H9 (cell line): ENCODE measurements around the gene SRL. TPM values are rescaled to one million over a fixed set of nuclear protein-coding genes. Genes with fewer than 3 reads are reported as not detected.
A peak's percentile ranks its signal among the peaks of the same experiment; 100 is the strongest.

Experiments
- DNase-seq: peaks from one replicate; pipeline ENCODE4 v3.0.0-alpha.2; 2017
- H2AFZ ChIP-seq: one replicate; pipeline ENCODE4 v1.6.1; 2013; ENCODE audit warnings: mild to moderate bottlenecking, low read length, control low read depth, moderate library complexity
- H2AK5ac ChIP-seq: 2 replicates; pipeline ENCODE4 v1.6.1; 2013; ENCODE audit warnings: low read length, control low read depth, mixed read lengths; ENCODE audit not compliant: insufficient read length
- H2BK120ac ChIP-seq: one replicate; pipeline ENCODE4 v1.6.1; 2013; ENCODE audit warnings: low read depth, mild to moderate bottlenecking, low read length, control low read depth, inconsistent platforms; ENCODE audit not compliant: poor library complexity, severe bottlenecking
- H2BK12ac ChIP-seq: 2 replicates; pipeline ENCODE4 v1.6.1; 2013; ENCODE audit warnings: low read length, control low read depth, mixed read lengths, low read depth; ENCODE audit not compliant: insufficient read length
- H2BK15ac ChIP-seq: 2 replicates; pipeline ENCODE4 v1.6.1; 2013; ENCODE audit warnings: low read depth, low read length, control low read depth
- H2BK20ac ChIP-seq: one replicate; pipeline ENCODE4 v1.6.1; 2013; ENCODE audit warnings: low read depth, mild to moderate bottlenecking, low read length, control low read depth, inconsistent platforms; ENCODE audit not compliant: poor library complexity, severe bottlenecking
- H2BK5ac ChIP-seq: 2 replicates; pipeline ENCODE4 v1.6.1; 2013; ENCODE audit warnings: low read length, control low read depth, mixed read lengths; ENCODE audit not compliant: insufficient read length
- H3K14ac ChIP-seq: 2 replicates; pipeline ENCODE4 v1.6.1; 2013; ENCODE audit warnings: low read length, control low read depth; ENCODE audit not compliant: insufficient read depth
- H3K18ac ChIP-seq: 2 replicates; pipeline ENCODE4 v1.6.1; 2013; ENCODE audit warnings: low read depth, mild to moderate bottlenecking, mixed read lengths, low read length, control low read depth; ENCODE audit not compliant: insufficient read length
- H3K23ac ChIP-seq: 2 replicates; pipeline ENCODE4 v1.6.1; 2013; ENCODE audit warnings: low read length, control low read depth, mixed read lengths, low read depth; ENCODE audit not compliant: insufficient read length
- H3K23me2 ChIP-seq: 2 replicates; pipeline ENCODE4 v1.6.1; 2013; ENCODE audit warnings: low read depth, mild to moderate bottlenecking, mixed read lengths, low read length, control low read depth; ENCODE audit not compliant: insufficient read length, poor library complexity, severe bottlenecking
- H3K27ac ChIP-seq: 2 replicates; pipeline ENCODE4 v1.5.1; 2013; ENCODE audit warnings: low read length, control low read depth, mixed read lengths, low read depth; ENCODE audit not compliant: insufficient read length
- H3K27me3 ChIP-seq: 2 replicates; pipeline ENCODE4 v1.6.1; 2013; ENCODE audit warnings: low read length, control low read depth, inconsistent platforms; ENCODE audit not compliant: insufficient read depth
- H3K4ac ChIP-seq: 2 replicates; pipeline ENCODE4 v1.6.1; 2013; ENCODE audit warnings: low read depth, mild to moderate bottlenecking, control low read depth, inconsistent platforms, low read length, moderate library complexity
- H3K4me1 ChIP-seq: 2 replicates; pipeline ENCODE4 v1.6.1; 2013; ENCODE audit warnings: low read length, control low read depth, inconsistent platforms; ENCODE audit not compliant: insufficient read depth
- H3K4me2 ChIP-seq: 2 replicates; pipeline ENCODE4 v1.6.1; 2013; ENCODE audit warnings: low read length, control low read depth, mixed read lengths; ENCODE audit not compliant: insufficient read length, insufficient read depth
- H3K56ac ChIP-seq: 2 replicates; pipeline ENCODE4 v1.6.1; 2013; ENCODE audit warnings: low read depth, mild to moderate bottlenecking, mixed read lengths, low read length, control low read depth; ENCODE audit not compliant: insufficient read length
- H3K79me1 ChIP-seq: 2 replicates; pipeline ENCODE4 v1.6.1; 2013; ENCODE audit warnings: low read depth, mild to moderate bottlenecking, moderate library complexity, low read length, control low read depth, inconsistent platforms; ENCODE audit not compliant: insufficient read depth, poor library complexity, severe bottlenecking
- H3K79me2 ChIP-seq: 2 replicates; pipeline ENCODE4 v1.6.1; 2013; ENCODE audit warnings: low read length, control low read depth, inconsistent platforms; ENCODE audit not compliant: insufficient read depth
- H3K9ac ChIP-seq: 2 replicates; pipeline ENCODE4 v1.6.1; 2013; ENCODE audit warnings: low read length, control low read depth, mixed read lengths; ENCODE audit not compliant: insufficient read length; ENCODE audit errors: extremely low read depth
- H3K9me3 ChIP-seq: one replicate; pipeline ENCODE4 v1.6.1; 2013; ENCODE audit warnings: low read depth, low read length, inconsistent platforms; ENCODE audit not compliant: control insufficient read depth
- H3T11ph ChIP-seq: one replicate; pipeline ENCODE4 v1.6.1; 2013; ENCODE audit warnings: mild to moderate bottlenecking, low read length, control low read depth, inconsistent platforms
- H4K20me1 ChIP-seq: one replicate; pipeline ENCODE4 v1.6.1; 2013; ENCODE audit not compliant: control insufficient read depth, insufficient read length, insufficient read depth
- H4K5ac ChIP-seq: 2 replicates; pipeline ENCODE4 v1.6.1; 2013; ENCODE audit warnings: low read depth, mild to moderate bottlenecking, mixed read lengths, low read length, control low read depth; ENCODE audit not compliant: insufficient read length
- H4K8ac ChIP-seq: replicated peaks from 2 replicates; pipeline ENCODE4 v1.6.1; 2013; ENCODE audit warnings: low read length, control low read depth, mixed read lengths, low read depth; ENCODE audit not compliant: insufficient read length
- H4K91ac ChIP-seq: 2 replicates; pipeline ENCODE4 v1.6.1; 2013; ENCODE audit warnings: low read depth, mild to moderate bottlenecking, moderate library complexity, mixed read lengths, low read length, control low read depth; ENCODE audit not compliant: insufficient read length
- H3K27ac Mint-ChIP-seq, 3 experiments: 2 replicates in 2 of 3; 3 replicates in 1 of 3; pipeline ENCODE4 v1.8.0; 2020 to 2021; ENCODE audit warnings: mixed read lengths in 3 of 3, mild to moderate bottlenecking in 1 of 3, moderate library complexity in 1 of 3
- H3K27me3 Mint-ChIP-seq: 2 replicates; pipeline ENCODE4 v1.8.0; 2021; ENCODE audit warnings: low read depth, mild to moderate bottlenecking, moderate library complexity, mixed read lengths
- H3K36me3 Mint-ChIP-seq, 3 experiments: 2 replicates in 2 of 3; 3 replicates in 1 of 3; pipeline ENCODE4 v1.8.0; 2020 to 2021; ENCODE audit warnings: low read depth in 3 of 3, mixed read lengths in 3 of 3; ENCODE audit not compliant: insufficient read depth in 1 of 3
- H3K4me1 Mint-ChIP-seq, 2 experiments: 2 replicates each; pipeline ENCODE4 v1.8.0; 2020; ENCODE audit warnings: mixed read lengths in 2 of 2
- H3K4me3 Mint-ChIP-seq, 2 experiments: 2 replicates in 1 of 2; 3 replicates in 1 of 2; pipeline ENCODE4 v1.8.0; 2020 to 2021; ENCODE audit warnings: mild to moderate bottlenecking in 2 of 2, mixed read lengths in 2 of 2, moderate library complexity in 1 of 2
- H3K9me3 Mint-ChIP-seq, 2 experiments: 2 replicates in 1 of 2; 3 replicates in 1 of 2; pipeline ENCODE4 v1.8.0; 2020; ENCODE audit warnings: mild to moderate bottlenecking in 2 of 2, mixed read lengths in 2 of 2, moderate library complexity in 1 of 2
- CTCF ChIP-seq: fragments of 200-600 bp; sonication (generic); conservative IDR thresholded peaks from 3 replicates; pipeline ENCODE4 v1.8.0; 2021; ENCODE audit warnings: antibody characterized with exemption, mild to moderate bottlenecking
- WGBS: extraction: QIAGEN DNeasy Blood & Tissue Kit; methylation state at CpG from one replicate; pipeline ENCODE4 v1.1.7; 2013; ENCODE audit warnings: missing lambda C conversion rate, low lambda C conversion rate, mixed read lengths; ENCODE audit not compliant: insufficient read length; ENCODE audit errors: extremely low coverage; 5-methylcytosine and 5-hydroxymethylcytosine counted together
- total RNA-seq: library from RNA; stranded (reverse); gene quantifications from 2 replicates; pipeline ENCODE4 v1.2.1, GENCODE V29; 2021

Gene SRL
- total RNA-seq, 1 experiment from 2014 or later, result not detected

GRCh38 chr16:4249530-4250308 lies 7.8 kb upstream of the SRL start:
- Histone ChIP-seq H3K27me3 (no peaks in the 10 kb centered on the region), H3K18ac (no peak overlapping the region), H4K5ac (no peak overlapping the region), H3K4me1 (no peaks in the 10 kb centered on the region; the same call in 1 of the 2 replicates), H3K4ac (no peak overlapping the region), H3K14ac (no peak overlapping the region), H2AFZ (no peak overlapping the region), H2BK20ac (no peak overlapping the region), H3K9ac (no peak overlapping the region), H3K27ac (no peak overlapping the region), H2AK5ac (no peak overlapping the region), H3K4me2 (no peak overlapping the region), H3K79me2 (no peaks in the 10 kb centered on the region), H2BK120ac (no peak overlapping the region), H4K8ac (no peak overlapping the region), H3K56ac (no peak overlapping the region), H3K79me1 (no peaks in the 10 kb centered on the region), H3K23ac (no peak overlapping the region), H4K91ac (no peak overlapping the region), H2BK12ac (no peak overlapping the region), H3K9me3 (no peaks in the 10 kb centered on the region), H2BK15ac (no peak overlapping the region), H3T11ph (no peak overlapping the region), H3K23me2 (no peaks in the 10 kb centered on the region), H4K20me1 (no peaks in the 10 kb centered on the region), H2BK5ac (no peak overlapping the region)
- Mint-ChIP-seq H3K4me3 (no peak overlapping the region), H3K27me3 (peaks cover 2% of the 10 kb centered on the region), H3K9me3 (no peaks in the 10 kb centered on the region), H3K27ac (peak overlapping the region in 2 of 3 experiments; percentile 52 to 87; a peak in 4 of 7 replicates), H3K4me1 (peaks cover 12% of the 10 kb centered on the region in 2 experiments), H3K36me3 (no peaks in the 10 kb centered on the region; a peak in 1 of 7 replicates)
- TF ChIP-seq CTCF, result no peak
- WGBS, result no CpG with 5 or more reads among the region's 12 CpGs
- DNase-seq, result no peak
